Activated CD4-positive, alpha-beta memory T cell treated with anti-CD3 and anti-CD28 coated beads, Interleukin-2, amount 10 ng/mL, durations not matched to agents 7 days and 5 days (primary cell): ENCODE results near the gene DSG1. TPM values are rescaled to one million over a fixed set of nuclear protein-coding genes. Genes with fewer than 3 reads are reported as not detected.
"Not testable (repeated sequence)": the region's sequence is repeated elsewhere in the genome, so short reads cannot be mapped to it uniquely, and the experiment has no call there.

Source experiments
- CTCF ChIA-PET: fragments of 350-600 bp; sonication (Branson Sonifier 250); formaldehyde crosslinking; loops from one replicate; lab custom pipeline; 2021; ENCODE audit warnings: antibody characterized with exemption, inconsistent platforms; lab: Charles Lee
- POLR2A ChIA-PET: fragments of 350-600 bp; sonication (Branson Sonifier 250); formaldehyde crosslinking; loops from one replicate; lab custom pipeline; 2021; ENCODE audit warnings: antibody characterized with exemption; lab: Charles Lee
- DNase-seq: peaks from one replicate; pipeline ENCODE4 v3.0.0-alpha.2; 2020
- H3K27ac Mint-ChIP-seq: one replicate; pipeline ENCODE4 v1.8.0; 2021; ENCODE audit warnings: mild to moderate bottlenecking, mixed read lengths
- H3K27me3 Mint-ChIP-seq: one replicate; pipeline ENCODE4 v1.8.0; 2021; ENCODE audit warnings: mixed read lengths
- H3K36me3 Mint-ChIP-seq: one replicate; pipeline ENCODE4 v1.8.0; 2021; ENCODE audit warnings: low read depth, mixed read lengths
- H3K4me1 Mint-ChIP-seq: one replicate; pipeline ENCODE4 v1.8.0; 2021; ENCODE audit warnings: mixed read lengths
- H3K4me3 Mint-ChIP-seq: one replicate; pipeline ENCODE4 v1.8.0; 2021; ENCODE audit warnings: mild to moderate bottlenecking, mixed read lengths
- H3K9me3 Mint-ChIP-seq: one replicate; pipeline ENCODE4 v1.8.0; 2021; ENCODE audit warnings: mixed read lengths
- total RNA-seq, 2 experiments: library from RNA; stranded (reverse); gene quantifications; one replicate each; pipeline ENCODE4 v1.2.3, GENCODE V29; 2021

Gene DSG1
- total RNA-seq, 2 experiments from 2014 or later = not detected

- Mint-ChIP-seq H3K27me3 (no peaks in the 10 kb centered on the region), H3K4me3 (no peak overlapping the region), H3K4me1 (no peaks in the 10 kb centered on the region), H3K36me3 (no peaks in the 10 kb centered on the region), H3K9me3 (peaks cover 6% of the 10 kb centered on the region), H3K27ac (no peak overlapping the region)
- ChIA-PET CTCF (no interaction called here), POLR2A (no interaction called here)
- DNase-seq = no peak
Measured at GRCh38 chr18:31297248-31297647, 20.7 kb upstream of the DSG1 start.

DNA sequence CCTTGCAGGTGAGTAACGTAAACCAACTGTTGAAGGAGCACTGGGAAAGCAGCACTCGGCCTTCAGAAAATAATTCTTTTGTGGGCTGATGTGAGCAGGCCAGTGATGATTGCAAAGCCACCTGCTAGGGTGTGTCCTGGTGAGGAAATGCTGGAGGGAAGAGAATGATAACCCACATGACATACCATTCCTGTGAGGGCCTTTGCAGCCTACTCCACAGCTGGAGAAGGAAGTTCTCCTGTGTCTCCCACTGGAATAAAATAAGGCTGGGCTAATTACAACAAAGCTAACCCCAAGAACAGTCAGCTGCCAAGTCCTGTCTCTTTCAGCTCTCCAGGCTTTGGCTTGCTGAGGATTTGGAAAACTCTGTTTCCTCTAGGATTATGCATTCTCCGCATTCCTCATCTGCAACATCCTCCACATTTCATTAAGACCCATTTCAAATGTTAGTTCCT, 16.7 kb upstream of the DSG1 start:
- Mint-ChIP-seq H3K4me1 (no peaks in the 10 kb centered on the region), H3K27ac (no peak overlapping the region), H3K36me3 (no peaks in the 10 kb centered on the region), H3K9me3 (no peaks in the 10 kb centered on the region), H3K27me3 (no peaks in the 10 kb centered on the region), H3K4me3 (no peak overlapping the region)
- POLR2A ChIA-PET = no interaction called here
- DNase-seq = no peak
- CTCF ChIA-PET = no interaction called here

- no peak for DNase-seq
- H3K27me3 Mint-ChIP-seq = no peaks in the 10 kb centered on the region
- no peak overlapping the region for H3K4me3 Mint-ChIP-seq
- H3K36me3 Mint-ChIP-seq = no peaks in the 10 kb centered on the region
- no peaks in the 10 kb centered on the region for H3K4me1 Mint-ChIP-seq
- ChIA-PET POLR2A (no interaction called here), CTCF (no interaction called here)
- H3K9me3 Mint-ChIP-seq = no peaks in the 10 kb centered on the region
- no peak overlapping the region for H3K27ac Mint-ChIP-seq
Measured at GRCh38 chr18:31302991-31303390, 15.0 kb upstream of the DSG1 start.

GRCh38 chr18:31303771-31304170, 14.2 kb upstream of the DSG1 start:
- no peak overlapping the region for H3K27ac Mint-ChIP-seq
- DNase-seq = no peak
- H3K36me3 Mint-ChIP-seq = no peaks in the 10 kb centered on the region
- no peaks in the 10 kb centered on the region for H3K9me3 Mint-ChIP-seq
- CTCF ChIA-PET = no interaction called here
- no peaks in the 10 kb centered on the region for H3K4me1 Mint-ChIP-seq
- H3K4me3 Mint-ChIP-seq = no peak overlapping the region
- POLR2A ChIA-PET = no interaction called here
- H3K27me3 Mint-ChIP-seq = no peaks in the 10 kb centered on the region

GRCh38 chr18:31309115-31309514, 8.8 kb upstream of the DSG1 start:
- no peak overlapping the region for H3K27ac Mint-ChIP-seq
- no peaks in the 10 kb centered on the region for H3K36me3 Mint-ChIP-seq
- H3K4me3 Mint-ChIP-seq = no peak overlapping the region
- H3K27me3 Mint-ChIP-seq = no peaks in the 10 kb centered on the region
- ChIA-PET POLR2A (no interaction called here), CTCF (no interaction called here)
- no peaks in the 10 kb centered on the region for H3K4me1 Mint-ChIP-seq
- DNase-seq = no peak
- peaks cover 5% of the 10 kb centered on the region for H3K9me3 Mint-ChIP-seq

- Mint-ChIP-seq H3K27me3 (no peaks in the 10 kb centered on the region), H3K4me3 (no peak overlapping the region), H3K4me1 (no peaks in the 10 kb centered on the region), H3K9me3 (peaks cover 2% of the 10 kb centered on the region), H3K27ac (no peak overlapping the region), H3K36me3 (no peaks in the 10 kb centered on the region)
- ChIA-PET POLR2A (no interaction called here), CTCF (interaction anchor here (0.6 kb wide), 1 partner anchor 967 kb away, joined by 3 read pairs; no protein-coding TSS in a partner anchor)
- DNase-seq = no peak
Measured at GRCh38 chr18:31316974-31317373, 986 bp upstream of the DSG1 start.

DNA sequence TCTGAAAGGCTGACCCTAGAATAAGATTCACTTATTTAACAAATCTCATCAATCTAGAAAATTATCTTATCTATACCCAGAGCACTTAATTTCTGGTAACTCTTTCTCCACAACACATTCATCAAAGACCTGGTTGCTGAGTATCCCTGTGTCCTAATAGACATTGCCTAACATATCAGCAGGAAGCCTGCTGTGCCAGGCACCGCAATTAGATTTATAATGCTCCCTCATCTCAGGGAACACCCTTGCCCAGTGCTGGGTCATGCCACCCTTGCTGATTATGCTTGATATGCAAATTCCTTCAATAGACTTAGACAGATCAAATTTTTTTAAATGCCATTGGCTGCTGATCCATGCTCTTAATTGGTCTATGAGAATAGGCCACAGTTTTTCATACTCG, 3.8 kb downstream of the DSG1 start:
- Mint-ChIP-seq H3K4me1 (no peaks in the 10 kb centered on the region), H3K4me3 (no peak overlapping the region), H3K27ac (no peak overlapping the region), H3K27me3 (no peaks in the 10 kb centered on the region), H3K9me3 (no peaks in the 10 kb centered on the region), H3K36me3 (no peaks in the 10 kb centered on the region)
- POLR2A ChIA-PET = no interaction called here
- CTCF ChIA-PET = no interaction called here
- DNase-seq = no peak

GRCh38 chr18:31325051-31325450, 7.1 kb downstream of the DSG1 start:
- H3K9me3 Mint-ChIP-seq = no peaks in the 10 kb centered on the region
- no peak overlapping the region for H3K27ac Mint-ChIP-seq
- no peaks in the 10 kb centered on the region for H3K4me1 Mint-ChIP-seq
- no peaks in the 10 kb centered on the region for H3K36me3 Mint-ChIP-seq
- CTCF ChIA-PET = no interaction called here
- POLR2A ChIA-PET = no interaction called here
- H3K27me3 Mint-ChIP-seq = no peaks in the 10 kb centered on the region
- DNase-seq = no peak
- H3K4me3 Mint-ChIP-seq = no peak overlapping the region

DNA sequence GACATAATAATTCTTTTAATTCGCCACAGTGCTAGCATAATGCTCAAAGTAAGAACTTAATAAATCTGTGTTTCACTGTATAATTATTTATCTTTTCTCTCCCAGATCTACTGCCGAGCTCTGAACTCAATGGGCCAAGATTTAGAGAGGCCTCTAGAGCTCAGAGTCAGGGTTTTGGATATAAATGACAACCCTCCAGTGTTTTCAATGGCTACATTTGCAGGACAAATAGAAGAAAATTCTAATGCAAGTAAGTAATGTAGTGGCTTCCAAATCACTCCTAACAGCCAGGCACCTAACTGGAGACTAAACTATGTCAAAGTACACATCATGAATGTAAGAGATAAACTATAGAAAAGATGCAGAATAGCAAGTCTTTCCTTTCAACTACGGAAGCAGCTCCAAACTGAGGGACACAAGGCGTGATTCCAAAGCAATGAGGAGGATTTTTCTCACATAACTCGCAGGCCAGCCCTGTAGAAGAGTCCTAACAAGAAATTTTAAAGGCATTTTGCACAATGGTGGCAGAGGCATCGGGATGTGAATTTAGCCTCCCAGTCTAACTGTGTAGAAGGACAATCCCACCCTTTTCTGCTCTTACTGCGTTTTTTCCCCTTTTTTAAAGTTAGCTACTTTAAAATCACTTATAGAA, 12.0 kb downstream of the DSG1 start:
- DNase-seq = no peak
- CTCF ChIA-PET = no interaction called here
- Mint-ChIP-seq H3K4me3 (no peak overlapping the region), H3K9me3 (no peaks in the 10 kb centered on the region), H3K27ac (no peak overlapping the region), H3K36me3 (no peaks in the 10 kb centered on the region), H3K27me3 (no peaks in the 10 kb centered on the region), H3K4me1 (no peaks in the 10 kb centered on the region)
- POLR2A ChIA-PET = no interaction called here

DNA sequence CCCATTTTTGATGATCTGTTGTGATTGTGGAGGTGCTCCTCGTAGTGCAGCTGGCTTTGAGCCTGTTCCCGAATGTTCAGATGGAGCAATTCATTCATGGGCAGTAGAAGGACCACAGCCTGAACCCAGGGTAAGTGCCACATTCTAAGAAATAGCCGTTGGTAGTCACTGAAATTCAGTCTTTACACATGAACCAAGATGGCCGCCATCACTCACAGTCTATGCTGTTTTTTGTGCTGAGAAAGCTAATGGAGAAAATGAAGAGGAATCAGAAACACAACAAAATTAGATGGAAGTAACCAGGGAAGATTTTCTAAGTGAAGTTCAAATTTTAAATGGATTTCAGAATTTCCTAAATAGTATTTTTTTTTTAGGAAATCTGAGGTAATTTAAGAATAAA, 25.5 kb downstream of the DSG1 start:
- no peak for DNase-seq
- Mint-ChIP-seq H3K4me3 (no peak overlapping the region), H3K9me3 (peaks cover 2% of the 10 kb centered on the region), H3K36me3 (no peaks in the 10 kb centered on the region), H3K27ac (no peak overlapping the region), H3K4me1 (no peaks in the 10 kb centered on the region), H3K27me3 (no peaks in the 10 kb centered on the region)
- POLR2A ChIA-PET = no interaction called here
- CTCF ChIA-PET = no interaction called here

- CTCF ChIA-PET, H3K36me3 Mint-ChIP-seq, DNase-seq, POLR2A ChIA-PET, H3K27ac Mint-ChIP-seq, H3K4me3 Mint-ChIP-seq, H3K9me3 Mint-ChIP-seq, H3K27me3 Mint-ChIP-seq, H3K4me1 Mint-ChIP-seq: not testable (repeated sequence)
Measured at GRCh38 chr18:31353336-31353735, 35.4 kb downstream of the DSG1 start.

DNA sequence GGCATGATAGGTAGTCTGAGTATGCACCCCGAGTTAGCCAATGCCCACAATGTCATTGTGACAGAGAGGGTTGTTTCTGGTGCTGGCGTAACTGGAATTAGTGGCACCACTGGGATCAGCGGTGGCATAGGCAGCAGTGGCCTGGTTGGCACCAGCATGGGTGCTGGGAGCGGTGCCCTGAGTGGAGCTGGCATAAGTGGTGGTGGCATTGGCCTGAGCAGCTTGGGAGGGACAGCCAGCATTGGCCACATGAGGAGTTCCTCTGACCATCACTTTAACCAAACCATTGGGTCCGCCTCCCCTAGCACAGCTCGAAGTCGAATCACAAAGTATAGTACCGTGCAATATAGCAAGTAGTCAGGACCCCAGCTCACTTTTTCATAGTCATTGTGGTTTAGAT, 37.0 kb downstream of the DSG1 start:
- POLR2A ChIA-PET = no interaction called here
- no peak overlapping the region for H3K27ac Mint-ChIP-seq
- CTCF ChIA-PET = no interaction called here
- no peak overlapping the region for H3K4me3 Mint-ChIP-seq
- H3K27me3 Mint-ChIP-seq = no peaks in the 10 kb centered on the region
- no peaks in the 10 kb centered on the region for H3K36me3 Mint-ChIP-seq
- no peaks in the 10 kb centered on the region for H3K4me1 Mint-ChIP-seq
- no peak for DNase-seq
- peaks cover 7% of the 10 kb centered on the region for H3K9me3 Mint-ChIP-seq

GRCh38 chr18:31356025-31356424, 38.1 kb downstream of the DSG1 start:
- Mint-ChIP-seq H3K9me3 (peaks cover 7% of the 10 kb centered on the region), H3K27ac (no peak overlapping the region), H3K4me3 (no peak overlapping the region), H3K4me1 (no peaks in the 10 kb centered on the region), H3K36me3 (no peaks in the 10 kb centered on the region), H3K27me3 (no peaks in the 10 kb centered on the region)
- CTCF ChIA-PET = no interaction called here
- POLR2A ChIA-PET = no interaction called here
- no peak for DNase-seq

- POLR2A ChIA-PET = no interaction called here
- H3K9me3 Mint-ChIP-seq = peaks cover 10% of the 10 kb centered on the region
- H3K27me3 Mint-ChIP-seq = no peaks in the 10 kb centered on the region
- no peaks in the 10 kb centered on the region for H3K4me1 Mint-ChIP-seq
- CTCF ChIA-PET = no interaction called here
- DNase-seq = no peak
- no peaks in the 10 kb centered on the region for H3K36me3 Mint-ChIP-seq
- H3K27ac Mint-ChIP-seq = no peak overlapping the region
- H3K4me3 Mint-ChIP-seq = no peak overlapping the region
Measured at GRCh38 chr18:31364190-31364589, 46.2 kb downstream of the DSG1 start.
